T47D (cell line): ENCODE data around the gene GABRB1.

Experiments used
- DNase-seq, 2 experiments: peaks; one replicate each; pipeline versions ENCODE4 v3.0.0 to v3.0.0-alpha.2; 2011 to 2012; ENCODE audit warnings: low read depth in 1 of 2, low spot score in 1 of 2
- JUND ChIP-seq: IDR thresholded peaks from 2 replicates; pipeline ENCODE4 v1.6.1; 2012; ENCODE audit warnings: low read depth
- in situ Hi-C: cut with HindIII; loops from 2 replicates; pipeline ENCODE4 v1.10.0; 2016; ENCODE audit warnings: low sequenced_read_pairs, low pct_unique_long_range_greater_than_20kb

Gene GABRB1

DNA sequence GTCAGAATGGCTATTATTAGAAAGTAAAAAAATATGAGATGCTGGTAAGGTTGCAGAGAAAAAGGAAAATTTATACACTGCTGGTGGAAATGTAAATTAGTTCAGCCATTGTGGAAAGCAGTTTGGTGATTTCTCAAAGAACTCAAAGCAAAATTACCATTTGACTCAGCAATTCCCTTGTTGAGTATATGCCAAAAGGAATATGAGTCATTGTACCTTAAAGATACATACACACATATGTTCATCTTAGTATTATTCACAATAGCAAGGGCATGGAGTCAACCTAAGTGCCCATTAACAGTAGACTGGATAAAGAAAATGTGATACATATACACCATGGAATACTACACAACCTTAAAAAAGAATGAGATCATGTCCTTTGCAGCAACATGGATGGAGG is 284.0 kb downstream of the GABRB1 start:
- in situ Hi-C loops: no loop called here
- no peak for TF ChIP-seq JUND
- DNase-seq: no peak

DNA sequence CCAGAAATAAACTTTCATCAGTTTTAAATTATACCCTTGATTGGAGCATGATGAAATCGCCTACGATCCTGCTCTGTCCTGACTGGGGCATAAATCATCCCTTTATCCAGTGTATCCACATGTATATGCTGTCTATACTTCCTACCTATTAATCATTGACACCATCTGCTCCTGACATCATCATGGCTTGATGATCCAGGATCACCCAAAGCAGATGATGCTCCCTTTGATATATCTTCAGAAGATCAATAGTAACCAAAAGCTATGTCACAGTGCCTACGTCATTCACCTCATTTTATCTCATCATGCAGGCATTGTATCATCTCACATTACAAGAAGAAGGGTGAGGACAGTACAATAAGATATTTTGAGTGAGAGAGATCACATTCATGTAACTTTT is 294.7 kb downstream of the GABRB1 start:
- no peak for TF ChIP-seq JUND
- in situ Hi-C loops: no loop called here
- DNase-seq: no peak

DNA sequence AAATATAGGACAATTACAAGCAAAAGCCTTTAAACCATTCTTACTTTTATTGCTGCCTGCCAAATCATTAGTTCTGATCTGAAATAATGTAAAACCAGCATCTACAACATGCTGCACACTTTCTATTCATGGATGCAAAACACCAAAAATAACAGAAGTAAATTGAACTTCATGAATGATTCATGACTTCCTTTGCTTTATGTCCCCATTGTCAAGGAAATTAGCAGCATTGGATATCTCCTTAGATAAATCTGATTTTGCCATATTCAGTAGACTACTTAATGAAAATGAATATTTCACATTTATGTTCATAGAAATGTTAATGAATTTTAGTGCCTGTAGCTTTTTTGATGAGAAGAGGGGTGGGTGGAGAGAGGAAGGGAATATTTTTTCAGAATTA is 299.5 kb downstream of the GABRB1 start:
- in situ Hi-C loops: no loop called here
- TF ChIP-seq JUND: no peak
- DNase-seq: no peak

DNA sequence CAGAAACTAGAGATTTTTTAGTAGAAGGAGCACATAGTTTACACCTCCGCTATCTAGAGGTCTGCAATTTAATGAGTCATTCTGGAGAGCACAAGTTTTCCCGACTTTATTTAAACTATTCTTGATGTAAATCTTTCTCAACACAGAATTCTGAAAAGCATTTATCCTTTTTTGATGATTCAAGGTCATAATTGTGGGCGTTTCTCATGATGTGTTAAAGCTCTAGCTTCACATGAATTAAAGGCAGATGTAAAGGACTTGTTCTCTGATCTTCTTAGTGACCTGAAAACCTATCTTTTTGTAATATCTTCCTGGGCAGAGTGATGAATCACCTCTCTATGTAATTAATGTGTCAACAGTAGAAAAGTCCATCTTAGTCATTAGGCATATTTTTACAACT is 303.3 kb downstream of the GABRB1 start:
- TF ChIP-seq JUND: no peak
- DNase-seq: no peak
- in situ Hi-C loops: no loop called here

DNA sequence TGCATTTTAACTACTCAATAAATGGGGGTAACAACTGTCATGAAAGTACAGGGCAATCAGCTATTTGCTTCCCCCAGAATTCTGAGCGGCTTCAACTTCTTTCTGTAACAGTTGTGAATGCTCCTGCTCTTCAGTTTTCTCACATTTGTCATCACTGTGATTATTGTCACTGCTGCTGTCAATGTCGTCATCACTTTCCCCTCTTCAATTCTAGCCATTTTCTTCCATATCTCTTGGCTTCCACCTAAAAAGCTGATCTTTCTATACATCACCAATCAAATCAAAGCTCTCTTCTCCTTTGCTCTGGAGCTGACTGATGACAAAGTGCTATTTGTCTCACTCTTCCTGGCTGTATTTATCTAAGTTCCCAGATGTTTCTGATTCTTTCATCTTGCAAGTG is 306.5 kb downstream of the GABRB1 start:
- in situ Hi-C loops: no loop called here
- TF ChIP-seq JUND: no peak
- no peak for DNase-seq

DNA sequence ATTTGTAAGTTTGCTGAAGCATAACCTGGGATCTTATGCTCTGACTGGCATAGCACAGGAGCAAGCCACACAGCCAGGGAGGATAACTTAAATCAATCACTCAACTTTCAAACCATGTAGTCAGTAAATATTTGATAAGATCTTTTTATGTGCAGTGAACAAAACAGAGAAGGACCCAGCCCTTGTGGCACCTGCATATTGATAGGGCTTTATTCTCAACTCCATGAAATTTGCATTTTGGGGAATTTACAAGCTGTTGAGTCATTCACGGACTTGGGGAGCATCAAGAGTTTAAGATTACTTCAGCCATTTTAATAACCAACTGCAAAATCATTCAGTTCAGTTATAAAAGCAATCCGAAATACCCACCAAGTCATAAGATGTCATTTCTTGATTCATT is 309.5 kb downstream of the GABRB1 start:
- TF ChIP-seq JUND: no peak
- no peak for DNase-seq
- in situ Hi-C loops: no loop called here

DNA sequence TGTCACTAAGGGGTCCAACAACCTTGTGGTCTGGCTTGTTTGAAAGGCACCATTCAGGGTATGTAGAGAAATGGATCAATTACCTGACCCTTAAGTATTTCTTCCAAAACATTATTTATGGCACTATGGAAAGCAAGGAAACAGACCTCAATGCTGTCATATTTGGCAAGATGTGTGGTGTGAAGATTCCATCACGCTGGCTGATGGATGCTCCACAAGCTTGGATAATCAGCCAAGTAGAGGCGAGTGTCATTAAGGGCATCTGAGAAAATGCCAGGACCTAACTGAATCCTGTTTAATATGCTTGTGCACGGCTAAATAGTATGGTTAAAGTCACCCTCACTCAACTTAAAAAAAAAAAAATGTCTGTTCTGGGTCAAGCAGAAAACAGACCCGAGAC is 311.4 kb downstream of the GABRB1 start:
- in situ Hi-C loops: no loop called here
- TF ChIP-seq JUND: no peak
- DNase-seq: no peak

DNA sequence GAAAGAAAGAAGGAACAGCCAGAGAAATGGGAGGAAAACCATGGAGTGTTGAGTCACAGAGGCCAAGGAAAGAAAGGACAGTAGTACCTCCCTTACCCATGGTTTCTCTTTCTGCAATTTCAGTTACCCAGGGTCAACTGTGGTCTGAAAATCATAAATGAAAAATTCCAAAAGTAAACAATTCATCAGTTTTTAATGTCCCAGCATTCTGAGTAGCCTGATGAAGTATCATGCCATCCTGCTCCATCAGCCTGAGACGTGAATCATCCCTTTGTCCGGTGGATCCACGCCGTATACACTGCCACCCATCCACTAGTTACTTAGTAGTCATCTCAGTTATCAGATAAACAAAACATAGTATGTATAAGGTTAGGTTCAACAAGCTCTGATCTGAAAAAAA is 318.0 kb downstream of the GABRB1 start:
- DNase-seq: no peak
- in situ Hi-C loops: no loop called here
- no peak for TF ChIP-seq JUND

DNA sequence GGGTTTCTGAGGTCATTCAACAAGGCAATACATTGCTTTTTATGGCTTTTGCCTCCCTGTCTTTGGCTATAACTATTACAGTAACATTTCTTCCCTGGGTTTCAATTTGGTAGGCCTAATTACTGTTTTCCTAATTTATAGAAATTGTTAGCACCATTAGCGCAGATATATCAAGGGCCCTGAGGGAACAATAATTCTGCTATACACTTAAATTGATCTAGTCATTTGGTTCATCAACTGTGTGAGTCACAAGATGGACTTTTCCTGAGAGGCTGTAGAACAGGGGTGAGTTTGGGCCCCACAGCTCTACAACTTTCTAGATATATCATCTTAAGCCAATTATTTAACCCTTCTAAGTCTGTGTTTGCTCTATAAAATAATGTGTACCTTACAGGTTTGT is 324.2 kb downstream of the GABRB1 start:
- no peak for DNase-seq
- no peak for TF ChIP-seq JUND
- in situ Hi-C loops: no loop called here

DNA sequence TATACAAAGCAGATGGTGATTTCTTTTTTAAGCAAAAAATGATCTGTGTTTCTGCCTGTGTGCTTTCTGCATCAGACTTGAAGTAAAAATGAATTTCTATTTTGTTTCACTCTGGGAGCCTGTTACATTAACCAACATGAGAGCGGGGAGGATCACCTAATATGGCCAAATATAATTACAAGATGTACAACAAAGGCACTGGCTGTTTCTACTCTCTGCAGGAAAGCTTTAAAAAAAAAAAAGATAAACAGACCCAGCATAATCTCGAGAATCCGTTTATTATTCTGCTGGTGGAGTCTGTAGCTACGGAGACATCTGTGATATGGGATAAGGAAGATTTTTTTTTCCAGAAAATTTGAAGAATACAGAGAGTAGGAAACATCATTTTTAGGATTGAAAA is 328.5 kb downstream of the GABRB1 start:
- no peak for DNase-seq
- no peak for TF ChIP-seq JUND
- in situ Hi-C loops: no loop called here

DNA sequence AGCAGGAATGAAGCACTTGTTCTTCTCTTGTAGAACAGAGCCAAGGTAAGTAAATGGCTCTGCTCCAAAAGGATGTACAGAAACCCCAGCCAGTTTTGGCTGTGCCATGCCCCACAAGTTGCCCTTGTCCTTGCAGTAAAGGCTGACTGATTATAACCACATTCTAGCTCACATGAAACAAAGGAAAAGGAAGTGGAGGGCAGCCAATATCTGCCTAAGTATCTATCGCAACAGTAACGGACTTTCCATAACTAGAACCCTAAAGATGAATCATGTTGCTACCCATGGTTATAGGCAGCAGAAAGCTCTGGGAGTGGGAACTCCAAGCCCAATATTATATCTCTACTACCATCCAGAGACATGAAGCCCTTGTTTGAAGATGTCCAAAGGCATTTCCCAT is 336.4 kb downstream of the GABRB1 start:
- no peak for TF ChIP-seq JUND
- in situ Hi-C loops: no loop called here
- DNase-seq: no peak

DNA sequence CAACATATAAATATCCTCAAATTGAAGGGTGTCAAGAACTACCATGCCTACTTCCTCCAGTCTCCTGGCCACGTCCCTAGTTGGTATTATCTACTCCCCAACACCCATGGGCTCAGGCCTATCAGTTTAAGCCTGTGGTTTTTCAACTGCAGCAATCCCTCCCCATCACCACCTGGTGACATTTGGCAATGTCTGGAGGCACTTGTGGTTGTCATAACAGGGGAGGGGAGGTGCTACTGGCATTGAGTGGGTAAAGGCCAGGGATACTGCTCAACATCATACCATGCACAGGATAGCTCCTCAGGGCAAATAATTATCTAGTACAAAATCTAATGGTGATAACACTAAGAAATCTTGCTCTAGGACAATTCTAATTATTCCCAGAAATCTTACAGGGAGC is 336.8 kb downstream of the GABRB1 start:
- no peak for TF ChIP-seq JUND
- in situ Hi-C loops: no loop called here
- no peak for DNase-seq

DNA sequence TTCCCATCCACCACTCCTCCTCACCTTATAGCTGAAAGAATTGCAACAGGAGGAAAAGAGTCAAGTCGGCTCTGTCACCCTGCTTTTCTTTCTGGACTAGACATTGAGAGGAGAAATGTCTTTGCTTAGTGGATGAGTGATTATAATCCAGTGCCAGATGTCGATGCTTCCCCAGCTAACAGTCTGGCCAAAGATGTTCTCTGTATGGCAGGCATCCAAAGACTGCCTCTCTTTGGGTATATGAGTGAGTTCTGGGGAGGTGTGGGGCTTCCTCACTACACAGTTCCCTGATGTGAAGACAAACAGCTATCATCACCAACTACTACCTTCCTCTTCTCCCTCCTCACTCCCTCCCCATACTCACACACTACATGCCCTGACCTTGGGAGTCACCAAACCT is 341.2 kb downstream of the GABRB1 start:
- TF ChIP-seq JUND: no peak
- no peak for DNase-seq
- in situ Hi-C loops: no loop called here

DNA sequence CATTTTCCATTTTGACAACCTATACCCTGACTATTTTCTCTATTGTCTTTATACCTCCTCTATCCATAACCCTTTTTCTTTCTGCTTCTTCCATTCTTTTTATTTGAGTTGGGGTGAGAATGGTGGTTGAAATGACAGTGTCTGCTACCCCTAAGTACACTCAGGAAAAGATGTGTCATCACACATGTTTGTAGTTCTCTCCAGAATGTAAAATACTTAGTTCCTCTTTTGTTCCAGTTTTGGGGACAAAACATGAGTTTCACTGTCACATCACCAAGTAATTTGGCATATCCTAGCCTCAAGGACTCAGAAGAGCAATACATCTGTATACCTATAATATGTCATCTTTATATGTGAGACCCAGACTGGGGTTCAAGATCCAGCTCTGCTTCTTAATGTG is 341.8 kb downstream of the GABRB1 start:
- in situ Hi-C loops: no loop called here
- TF ChIP-seq JUND: no peak
- no peak for DNase-seq

DNA sequence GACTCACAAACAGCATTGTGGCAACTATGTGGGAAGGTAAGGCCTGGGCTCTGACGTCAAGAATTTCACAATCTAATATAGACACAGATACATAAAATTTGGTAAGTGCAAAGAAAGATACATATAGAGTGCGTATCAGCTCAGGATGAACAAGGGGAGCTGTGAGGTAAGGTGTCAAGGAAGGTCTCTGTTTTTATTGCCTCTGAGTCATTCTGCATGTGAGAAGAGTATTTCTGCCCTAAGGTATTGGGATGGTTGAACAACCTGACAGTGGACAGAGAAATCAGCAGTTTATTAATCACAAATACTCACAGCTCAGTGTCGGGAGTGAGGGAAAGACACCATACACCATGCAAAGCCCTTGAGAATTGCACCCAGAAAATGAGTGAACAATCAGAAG is 342.3 kb downstream of the GABRB1 start:
- no peak for TF ChIP-seq JUND
- no peak for DNase-seq
- in situ Hi-C loops: no loop called here
